ENCODE measurements around the gene RAB33B. TPM values are rescaled to one million over a fixed set of nuclear protein-coding genes. Genes with fewer than 3 reads are reported as not detected.

RAB33B gene
- total and polyA plus RNA-seq, 2 donors (not counting 1 experiment from before 2014, with no cell fraction given): 11.4 to 11.7 TPM

DNA sequence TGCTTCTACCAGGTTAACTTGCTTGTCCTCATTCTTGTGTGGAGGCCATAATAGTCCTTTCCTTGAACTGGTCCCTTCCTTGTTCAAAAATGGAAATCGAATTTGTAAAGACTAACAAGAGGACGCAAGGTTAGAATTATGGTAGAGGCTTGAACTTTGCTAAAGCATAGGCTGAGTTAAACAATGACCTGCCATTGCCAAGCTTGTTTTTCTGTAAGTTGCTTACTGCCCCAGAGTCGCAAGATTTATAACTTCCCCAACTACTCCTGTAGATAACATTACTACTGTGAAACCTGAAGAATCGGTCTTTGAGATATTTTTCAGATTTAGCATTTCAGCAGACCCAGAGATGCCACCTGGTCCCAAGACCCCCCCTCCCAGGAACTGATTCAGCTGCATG lies 45.3 kb downstream of the RAB33B start:
- no peaks in the 10 kb centered on the region for H4K20me1 ChIP-seq (ENCODE audit: control insufficient read depth, extremely low read depth, insufficient read depth, low read length)
- H2AFZ ChIP-seq (ENCODE audit: low read length): no peak overlapping the region
- no peak overlapping the region for H3K4me2 ChIP-seq (ENCODE audit: extremely low read depth, insufficient read depth, low read length)
- no peak overlapping the region for H3K4me3 ChIP-seq (replicated peaks in 1 of 4; ENCODE audit: control extremely low read depth in 1 of 4, insufficient read depth in 1 of 4, low read depth in 3 of 4, low read length in 4 of 4)
- H3K4me1 ChIP-seq (ENCODE audit: control insufficient read depth, extremely low read depth, insufficient read depth, low read length): no peaks in the 10 kb centered on the region
- no peak overlapping the region for H3K9ac ChIP-seq (ENCODE audit: insufficient read depth, low read length)
- DNase-seq (ENCODE audit: low read depth in 2 of 2): no peak
- H3K27me3 ChIP-seq (ENCODE audit: control insufficient read depth, insufficient read depth, low read length): no peaks in the 10 kb centered on the region
- H3K79me2 ChIP-seq (ENCODE audit: control insufficient read depth, insufficient read depth, low read length): no peaks in the 10 kb centered on the region
- no peaks in the 10 kb centered on the region for H3K9me3 ChIP-seq (ENCODE audit: control insufficient read depth, insufficient read depth, low read depth, low read length)
- no peak overlapping the region for H3K27ac ChIP-seq (ENCODE audit: insufficient read depth, low read length)
- no peaks in the 10 kb centered on the region for H3K36me3 ChIP-seq (ENCODE audit: control insufficient read depth, insufficient read depth, low read length)
- TF ChIP-seq EZH2 (IDR thresholded peaks at IDR 0.05; ENCODE audit: low read length, missing control alignments): no peak
- TF ChIP-seq, protein P1, sequence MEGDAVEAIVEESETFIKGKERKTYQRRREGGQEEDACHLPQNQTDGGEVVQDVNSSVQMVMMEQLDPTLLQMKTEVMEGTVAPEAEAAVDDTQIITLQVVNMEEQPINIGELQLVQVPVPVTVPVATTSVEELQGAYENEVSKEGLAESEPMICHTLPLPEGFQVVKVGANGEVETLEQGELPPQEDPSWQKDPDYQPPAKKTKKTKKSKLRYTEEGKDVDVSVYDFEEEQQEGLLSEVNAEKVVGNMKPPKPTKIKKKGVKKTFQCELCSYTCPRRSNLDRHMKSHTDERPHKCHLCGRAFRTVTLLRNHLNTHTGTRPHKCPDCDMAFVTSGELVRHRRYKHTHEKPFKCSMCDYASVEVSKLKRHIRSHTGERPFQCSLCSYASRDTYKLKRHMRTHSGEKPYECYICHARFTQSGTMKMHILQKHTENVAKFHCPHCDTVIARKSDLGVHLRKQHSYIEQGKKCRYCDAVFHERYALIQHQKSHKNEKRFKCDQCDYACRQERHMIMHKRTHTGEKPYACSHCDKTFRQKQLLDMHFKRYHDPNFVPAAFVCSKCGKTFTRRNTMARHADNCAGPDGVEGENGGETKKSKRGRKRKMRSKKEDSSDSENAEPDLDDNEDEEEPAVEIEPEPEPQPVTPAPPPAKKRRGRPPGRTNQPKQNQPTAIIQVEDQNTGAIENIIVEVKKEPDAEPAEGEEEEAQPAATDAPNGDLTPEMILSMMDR (conservative IDR thresholded peaks at IDR 0.05 in 1 of 2, IDR thresholded peaks at IDR 0.05 in 1 of 2; ENCODE audit: low read depth in 1 of 2, low read length in 2 of 2): no peak

DNA sequence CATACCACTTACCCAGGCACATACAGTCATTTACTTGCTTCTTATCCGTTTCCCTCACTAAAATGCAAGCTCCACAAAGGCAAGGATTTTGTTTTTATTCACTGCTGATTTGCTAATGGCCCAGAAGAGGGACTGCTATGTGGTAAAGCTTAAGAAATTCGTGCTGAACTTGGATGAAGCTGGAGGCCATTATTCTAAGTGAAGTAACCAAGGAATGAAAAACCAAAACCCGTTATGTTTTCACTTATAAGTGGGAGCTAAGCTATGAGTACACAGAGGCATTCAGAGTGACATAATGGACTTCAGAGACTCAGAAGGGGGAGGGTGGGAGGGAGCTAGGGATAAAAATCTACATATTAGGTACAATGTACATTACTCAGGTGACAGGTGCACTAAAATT lies 47.2 kb downstream of the RAB33B start:
- H3K4me1 ChIP-seq (ENCODE audit: control insufficient read depth, extremely low read depth, insufficient read depth, low read length): no peaks in the 10 kb centered on the region
- no peak for TF ChIP-seq EZH2 (IDR thresholded peaks at IDR 0.05; ENCODE audit: low read length, missing control alignments)
- TF ChIP-seq, protein P1 (conservative IDR thresholded peaks at IDR 0.05 in 1 of 2, IDR thresholded peaks at IDR 0.05 in 1 of 2; ENCODE audit: low read depth in 1 of 2, low read length in 2 of 2): no peak
- no peaks in the 10 kb centered on the region for H3K36me3 ChIP-seq (ENCODE audit: control insufficient read depth, insufficient read depth, low read length)
- no peak overlapping the region for H3K9ac ChIP-seq (ENCODE audit: insufficient read depth, low read length)
- H3K4me3 ChIP-seq (replicated peaks in 1 of 4; ENCODE audit: control extremely low read depth in 1 of 4, insufficient read depth in 1 of 4, low read depth in 3 of 4, low read length in 4 of 4): no peak overlapping the region
- H3K79me2 ChIP-seq (ENCODE audit: control insufficient read depth, insufficient read depth, low read length): no peaks in the 10 kb centered on the region
- H3K9me3 ChIP-seq (ENCODE audit: control insufficient read depth, insufficient read depth, low read depth, low read length): no peaks in the 10 kb centered on the region
- H3K4me2 ChIP-seq (ENCODE audit: extremely low read depth, insufficient read depth, low read length): no peak overlapping the region
- no peak for DNase-seq (ENCODE audit: low read depth in 2 of 2)
- H3K27me3 ChIP-seq (ENCODE audit: control insufficient read depth, insufficient read depth, low read length): no peaks in the 10 kb centered on the region
- H3K27ac ChIP-seq (ENCODE audit: insufficient read depth, low read length): no peak overlapping the region
- no peak overlapping the region for H2AFZ ChIP-seq (ENCODE audit: low read length)
- H4K20me1 ChIP-seq (ENCODE audit: control insufficient read depth, extremely low read depth, insufficient read depth, low read length): no peaks in the 10 kb centered on the region

DNA sequence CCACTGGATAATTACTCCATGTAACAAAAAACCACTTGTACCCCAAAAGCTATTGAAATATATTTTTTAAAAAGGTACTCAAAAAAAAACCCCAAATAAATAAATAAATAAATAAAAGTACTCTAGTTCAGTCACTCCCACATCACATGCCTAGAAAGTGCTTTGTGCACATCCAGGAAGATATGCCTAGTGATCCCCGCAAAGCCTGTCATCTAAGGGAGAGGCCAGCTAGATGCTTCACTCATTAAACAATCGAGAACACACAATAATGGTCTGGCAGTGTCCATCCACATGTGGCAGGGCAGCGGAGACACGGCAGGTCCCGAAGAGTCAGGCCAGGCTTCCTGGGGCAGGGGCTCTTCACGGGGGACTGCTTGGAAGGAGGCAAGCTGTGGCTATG lies 47.6 kb downstream of the RAB33B start:
- Histone ChIP-seq H3K4me2 (ENCODE audit: extremely low read depth, insufficient read depth, low read length) (no peak overlapping the region), H3K27me3 (ENCODE audit: control insufficient read depth, insufficient read depth, low read length) (no peaks in the 10 kb centered on the region), H3K4me1 (ENCODE audit: control insufficient read depth, extremely low read depth, insufficient read depth, low read length) (no peaks in the 10 kb centered on the region), H3K9me3 (ENCODE audit: control insufficient read depth, insufficient read depth, low read depth, low read length) (no peaks in the 10 kb centered on the region), H3K36me3 (ENCODE audit: control insufficient read depth, insufficient read depth, low read length) (no peaks in the 10 kb centered on the region), H3K79me2 (ENCODE audit: control insufficient read depth, insufficient read depth, low read length) (no peaks in the 10 kb centered on the region), H3K27ac (ENCODE audit: insufficient read depth, low read length) (no peak overlapping the region), H3K4me3 (replicated peaks in 1 of 4; ENCODE audit: control extremely low read depth in 1 of 4, insufficient read depth in 1 of 4, low read depth in 3 of 4, low read length in 4 of 4) (no peak overlapping the region), H4K20me1 (ENCODE audit: control insufficient read depth, extremely low read depth, insufficient read depth, low read length) (no peaks in the 10 kb centered on the region), H2AFZ (ENCODE audit: low read length) (no peak overlapping the region), H3K9ac (ENCODE audit: insufficient read depth, low read length) (no peak overlapping the region)
- no peak for TF ChIP-seq EZH2 (IDR thresholded peaks at IDR 0.05; ENCODE audit: low read length, missing control alignments)
- DNase-seq (ENCODE audit: low read depth in 2 of 2): no peak
